ENCODE results near the gene GRIA1. TPM values are rescaled to one million over a fixed set of nuclear protein-coding genes. Genes with fewer than 3 reads are reported as not detected.

The GRIA1 gene
- total and polyA plus RNA-seq, 10 of the 15 experiments (the other 5 are each of a cell fraction or from before 2014, with no cell fraction given), result 0.04 to 0.18 (median 0.04) TPM; not detected in 7

DNA sequence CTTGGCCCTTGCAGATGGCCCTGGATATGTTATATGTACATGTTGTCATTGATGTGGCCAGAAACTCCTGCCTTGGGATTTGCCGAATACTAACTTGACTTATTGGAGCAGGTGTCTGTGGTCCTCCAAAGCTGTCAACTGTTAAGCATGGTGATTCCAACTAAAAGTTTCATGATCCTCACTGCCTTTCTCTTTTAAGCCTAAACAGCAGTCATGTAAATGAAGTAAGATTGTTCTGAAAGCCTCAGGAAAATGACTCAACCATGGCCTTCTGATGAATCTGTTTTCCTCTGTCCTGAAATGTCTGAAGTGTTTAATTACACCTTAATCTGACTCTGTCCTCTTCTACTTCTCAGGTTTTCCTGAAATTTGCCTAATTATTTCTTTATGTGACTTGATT, 303.2 kb downstream of the GRIA1 start:
- Histone ChIP-seq H3K4me2 (ENCODE audit: control insufficient read depth, insufficient read depth) (no peak overlapping the region), H3K27ac (ENCODE audit: control insufficient read depth, insufficient read depth) (no peak overlapping the region), H3K27me3 (replicated peaks in 1 of 2; ENCODE audit: control insufficient read depth in 2 of 2, insufficient read depth in 2 of 2, low read length in 1 of 2) (no peaks in the 10 kb centered on the region), H3K79me2 (ENCODE audit: control insufficient read depth, insufficient read depth, low read length) (no peaks in the 10 kb centered on the region), H2AFZ (ENCODE audit: control insufficient read depth, low read depth, low read length) (no peak overlapping the region), H3K36me3 (ENCODE audit: control insufficient read depth in 2 of 2, insufficient read depth in 2 of 2, low read length in 1 of 2) (no peaks in the 10 kb centered on the region), H3K4me3 (no peak overlapping the region), H3K4me1 (ENCODE audit: control insufficient read depth, insufficient read depth, low read length) (no peaks in the 10 kb centered on the region), H3K9ac (ENCODE audit: control insufficient read depth, insufficient read depth, low read length) (no peak overlapping the region), H4K20me1 (ENCODE audit: control insufficient read depth, insufficient read depth) (no peaks in the 10 kb centered on the region), H3K9me3 (replicated peaks; ENCODE audit: control insufficient read depth, insufficient read depth, low read length) (no peaks in the 10 kb centered on the region; the same call in 2 of the 3 replicates)
- DNase-seq (ENCODE audit: low read depth, low spot score) (no peak), ATAC-seq (no peak), FAIRE-seq (no peak)
- CTCF ChIA-PET, result no interaction called here
- intact Hi-C loops (cut with micrococcal nuclease; ENCODE audit: unreplicated experiment) (no loop called here), in situ Hi-C loops (cut with MboI) (no loop called here)
- RAD21 ChIA-PET (ENCODE audit: unreplicated experiment), result no interaction called here
- SMC1A ChIA-PET (ENCODE audit: uncharacterized antibody, unreplicated experiment), result no interaction called here
- 78% methylated on average over 1 of the region's 1 CpG for WGBS (ENCODE audit: insufficient coverage, insufficient replicate concordance, low lambda C conversion rate, missing lambda C conversion rate)
- no TSS peak for BruUV-seq (replicated peaks)
- POLR2A ChIA-PET, result no interaction called here
- TF ChIP-seq MEF2B (IDR thresholded peaks at IDR 0.05; ENCODE audit: partially characterized antibody, poor library complexity, severe bottlenecking) (no peak), SUPT20H (IDR thresholded peaks at IDR 0.05; ENCODE audit: borderline replicate concordance, control insufficient read depth, low read depth, low read length) (no peak), EP300 (IDR thresholded peaks at IDR 0.05; ENCODE audit: borderline replicate concordance in 1 of 2, control insufficient read depth in 1 of 2, low read depth in 2 of 2, low read length in 2 of 2) (no peak), ELK1 (IDR thresholded peaks at IDR 0.05; ENCODE audit: low read depth, low read length) (no peak)
- TF ChIP-seq, protein P1, sequence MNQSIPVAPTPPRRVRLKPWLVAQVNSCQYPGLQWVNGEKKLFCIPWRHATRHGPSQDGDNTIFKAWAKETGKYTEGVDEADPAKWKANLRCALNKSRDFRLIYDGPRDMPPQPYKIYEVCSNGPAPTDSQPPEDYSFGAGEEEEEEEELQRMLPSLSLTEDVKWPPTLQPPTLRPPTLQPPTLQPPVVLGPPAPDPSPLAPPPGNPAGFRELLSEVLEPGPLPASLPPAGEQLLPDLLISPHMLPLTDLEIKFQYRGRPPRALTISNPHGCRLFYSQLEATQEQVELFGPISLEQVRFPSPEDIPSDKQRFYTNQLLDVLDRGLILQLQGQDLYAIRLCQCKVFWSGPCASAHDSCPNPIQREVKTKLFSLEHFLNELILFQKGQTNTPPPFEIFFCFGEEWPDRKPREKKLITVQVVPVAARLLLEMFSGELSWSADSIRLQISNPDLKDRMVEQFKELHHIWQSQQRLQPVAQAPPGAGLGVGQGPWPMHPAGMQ (IDR thresholded peaks at IDR 0.05; ENCODE audit: borderline replicate concordance), result no peak
- TF ChIP-seq, protein P2, sequence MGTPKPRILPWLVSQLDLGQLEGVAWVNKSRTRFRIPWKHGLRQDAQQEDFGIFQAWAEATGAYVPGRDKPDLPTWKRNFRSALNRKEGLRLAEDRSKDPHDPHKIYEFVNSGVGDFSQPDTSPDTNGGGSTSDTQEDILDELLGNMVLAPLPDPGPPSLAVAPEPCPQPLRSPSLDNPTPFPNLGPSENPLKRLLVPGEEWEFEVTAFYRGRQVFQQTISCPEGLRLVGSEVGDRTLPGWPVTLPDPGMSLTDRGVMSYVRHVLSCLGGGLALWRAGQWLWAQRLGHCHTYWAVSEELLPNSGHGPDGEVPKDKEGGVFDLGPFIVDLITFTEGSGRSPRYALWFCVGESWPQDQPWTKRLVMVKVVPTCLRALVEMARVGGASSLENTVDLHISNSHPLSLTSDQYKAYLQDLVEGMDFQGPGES (IDR thresholded peaks at IDR 0.05), result no peak
- TF ChIP-seq, protein P3, sequence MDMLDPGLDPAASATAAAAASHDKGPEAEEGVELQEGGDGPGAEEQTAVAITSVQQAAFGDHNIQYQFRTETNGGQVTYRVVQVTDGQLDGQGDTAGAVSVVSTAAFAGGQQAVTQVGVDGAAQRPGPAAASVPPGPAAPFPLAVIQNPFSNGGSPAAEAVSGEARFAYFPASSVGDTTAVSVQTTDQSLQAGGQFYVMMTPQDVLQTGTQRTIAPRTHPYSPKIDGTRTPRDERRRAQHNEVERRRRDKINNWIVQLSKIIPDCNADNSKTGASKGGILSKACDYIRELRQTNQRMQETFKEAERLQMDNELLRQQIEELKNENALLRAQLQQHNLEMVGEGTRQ (IDR thresholded peaks at IDR 0.05; ENCODE audit: borderline replicate concordance, low read depth, low read length), result no peak

All from GM12878 (cell line).